ENCODE data around the gene MAPKAP1.

Gene MAPKAP1

DNA sequence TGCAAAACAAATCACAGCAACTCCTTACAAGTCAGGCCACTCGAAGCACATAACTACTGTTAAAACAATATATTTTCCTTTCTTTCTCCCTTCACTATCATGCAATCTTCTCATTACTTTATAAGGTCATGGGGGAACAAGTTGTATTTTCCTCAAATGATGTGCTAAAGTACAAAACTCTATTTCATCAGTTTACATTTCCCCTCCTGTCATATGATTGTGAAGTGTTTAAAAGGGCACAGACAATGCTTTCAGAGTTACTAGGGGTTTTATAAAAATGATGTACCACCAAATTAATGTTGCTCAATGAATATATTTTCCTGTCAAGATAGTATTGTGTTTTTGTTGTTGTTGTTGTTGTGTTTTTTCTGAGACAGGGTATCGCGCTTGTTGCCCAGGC, 34.1 kb downstream of the MAPKAP1 start:
- no peak for DNase-seq

DNA sequence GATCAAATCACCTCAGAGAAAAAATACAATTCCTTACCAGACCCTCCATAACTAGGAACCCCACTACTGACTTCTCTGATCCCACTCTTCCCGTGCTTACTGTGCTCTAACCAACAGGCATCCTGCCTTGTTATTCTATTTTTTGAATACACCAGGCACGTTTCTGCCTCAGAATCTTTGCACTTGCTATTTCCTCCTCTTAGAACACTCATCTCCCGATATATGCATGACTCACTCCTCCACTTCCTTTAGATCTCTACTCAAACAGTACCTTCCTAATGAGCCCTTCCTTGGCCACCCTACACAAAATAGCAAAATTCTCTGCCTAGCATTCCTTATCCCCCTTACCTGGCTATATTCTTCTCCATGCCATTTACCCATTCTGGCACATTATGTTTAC, 43.9 kb downstream of the MAPKAP1 start:
- no peak for DNase-seq

GRCh38 chr9:125660557-125660956, 46.5 kb downstream of the MAPKAP1 start:
- DNase-seq: no peak

- no peak for DNase-seq
Observed at GRCh38 chr9:125659954-125660353, 47.1 kb downstream of the MAPKAP1 start.

- DNase-seq: no peak
Observed at GRCh38 chr9:125659201-125659840, 47.7 kb downstream of the MAPKAP1 start.

- DNase-seq: no peak
Observed at GRCh38 chr9:125656560-125656959, 50.4 kb downstream of the MAPKAP1 start.

DNA sequence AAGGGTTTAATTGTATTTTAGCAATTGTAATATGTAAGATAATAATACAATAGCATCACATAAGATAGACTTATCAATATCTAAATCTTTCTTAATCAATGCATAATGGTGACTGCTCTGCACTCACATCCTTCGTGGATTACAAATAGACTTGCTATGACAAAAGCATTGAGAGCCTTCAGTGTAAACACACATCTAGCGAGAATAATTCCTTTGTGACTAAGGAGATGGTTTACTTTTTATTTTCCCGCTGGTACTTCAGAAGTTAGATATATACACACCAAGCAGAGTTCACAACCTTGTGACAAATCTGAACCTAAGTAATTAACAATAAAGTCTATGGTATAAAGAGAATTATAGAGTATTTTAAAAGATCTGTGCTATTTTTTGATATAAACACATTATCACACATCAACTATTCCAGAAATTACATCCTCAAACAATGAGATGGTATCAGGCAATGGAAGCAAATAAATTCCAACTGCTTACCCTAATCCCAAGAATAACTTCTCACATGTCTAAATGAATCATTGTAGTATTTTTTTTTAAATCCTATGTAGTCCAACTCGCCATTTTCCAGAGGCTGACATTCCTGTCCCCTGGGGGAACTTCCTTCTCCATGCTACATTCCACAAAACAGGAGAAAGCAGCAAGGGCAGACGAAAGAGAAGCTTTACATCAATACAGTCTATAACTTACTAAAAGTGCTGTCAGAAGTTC, 51.2 kb downstream of the MAPKAP1 start:
- DNase-seq: no peak

DNA sequence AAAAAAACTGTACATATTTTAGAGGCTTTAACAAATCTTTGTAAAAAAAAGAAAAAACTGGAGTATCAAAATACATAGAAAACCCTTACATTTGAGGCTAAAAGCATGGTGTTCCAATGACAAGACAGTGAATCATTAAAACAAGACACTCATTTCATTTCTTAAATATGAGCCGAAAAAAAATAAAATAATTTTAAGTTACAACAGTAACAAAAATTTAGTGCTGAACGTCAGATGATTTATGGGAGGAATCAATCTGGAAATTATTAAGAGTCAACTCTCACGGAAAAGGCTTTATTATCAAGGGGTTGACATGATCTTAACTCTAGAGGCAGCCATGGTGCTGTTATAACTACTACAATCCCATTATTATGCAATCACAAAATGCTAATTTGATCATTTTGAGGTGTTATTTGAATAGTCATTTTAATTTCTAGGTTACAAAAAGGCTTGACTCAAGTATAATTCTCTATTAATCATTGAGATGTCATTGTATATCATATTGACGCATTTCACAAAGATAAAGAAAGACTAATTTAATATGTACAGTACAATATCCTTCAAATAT, 51.9 kb downstream of the MAPKAP1 start:
- no peak for DNase-seq

DNA sequence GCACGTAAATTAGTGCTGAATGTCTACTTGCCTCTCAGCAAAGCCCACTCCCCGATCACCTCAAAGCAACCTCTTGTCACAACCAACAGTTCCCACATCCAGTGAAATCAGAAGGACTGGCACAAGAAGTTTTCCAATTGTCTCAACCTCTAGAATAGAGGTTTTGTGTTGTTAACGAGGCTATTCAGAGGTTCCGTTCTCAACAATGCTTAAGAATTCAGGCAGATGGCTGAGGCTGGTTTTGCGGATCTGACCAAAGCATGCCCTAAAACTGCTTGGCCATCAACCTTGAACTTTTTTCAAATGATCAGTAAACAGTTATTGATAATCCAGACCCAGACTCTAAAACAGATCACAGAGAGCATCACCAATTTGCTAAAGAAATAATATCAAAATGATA, 52.9 kb downstream of the MAPKAP1 start:
- DNase-seq: no peak

DNA sequence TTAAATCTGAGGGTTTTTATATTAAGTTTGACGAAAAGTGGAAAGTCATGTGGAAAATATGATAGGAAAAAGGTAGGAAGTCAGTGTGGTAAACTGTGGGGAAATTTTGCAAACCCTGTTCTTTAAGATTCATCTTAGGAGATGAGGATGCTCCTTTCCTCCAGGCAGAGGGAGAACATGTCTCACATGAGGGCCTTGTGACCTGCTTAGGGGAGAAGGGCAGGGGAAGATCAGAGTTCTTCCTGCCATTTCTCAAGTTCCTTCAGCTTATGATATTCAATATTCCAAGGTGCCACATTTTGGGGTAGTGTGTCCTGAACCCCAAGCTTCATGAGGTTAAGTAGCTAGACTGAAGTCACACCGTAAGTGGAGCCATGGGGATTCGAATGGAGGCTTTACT, 53.7 kb downstream of the MAPKAP1 start:
- no peak for DNase-seq

DNA sequence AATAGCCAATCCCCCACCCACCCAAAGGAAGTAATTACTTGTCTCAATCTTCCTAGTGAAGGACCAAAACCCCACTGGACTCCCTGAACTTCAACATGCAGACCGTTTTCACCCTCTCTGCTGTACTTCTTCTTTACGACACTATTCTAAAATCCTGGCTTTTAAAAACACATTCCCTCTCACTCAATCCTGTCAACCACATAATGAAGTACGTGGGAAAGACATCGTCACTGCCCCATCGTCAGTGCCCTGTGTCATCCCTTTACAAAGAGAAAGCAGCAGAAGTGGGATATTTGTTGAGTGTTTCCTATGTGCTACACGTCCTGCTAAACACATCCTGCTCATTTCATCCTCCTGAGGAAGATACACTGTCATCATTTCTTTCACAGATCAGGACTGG, 54.2 kb downstream of the MAPKAP1 start:
- no peak for DNase-seq

DNA sequence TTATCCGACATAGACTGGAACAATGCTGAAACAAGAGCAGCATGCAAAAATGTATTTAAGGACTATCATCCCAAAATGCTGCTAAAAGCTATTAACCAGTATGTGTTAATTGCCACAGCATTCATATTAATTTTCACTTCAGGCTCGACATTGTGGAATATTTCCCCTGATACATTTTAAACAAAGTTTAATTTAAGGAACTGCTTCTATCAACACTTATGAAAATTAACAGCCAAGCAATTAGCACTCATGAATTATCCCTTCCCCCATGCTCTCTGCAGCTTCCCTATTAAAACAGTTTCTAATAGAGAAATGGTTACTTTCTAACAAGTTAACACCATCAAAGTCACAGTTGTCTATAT, 54.8 kb downstream of the MAPKAP1 start:
- DNase-seq: no peak

- no peak for DNase-seq
Observed at GRCh38 chr9:125651576-125652232, 55.3 kb downstream of the MAPKAP1 start.

- DNase-seq: no peak
Observed at GRCh38 chr9:125650271-125650737, 56.7 kb downstream of the MAPKAP1 start.

GRCh38 chr9:125649826-125650225, 57.2 kb downstream of the MAPKAP1 start:
- DNase-seq: no peak

DNA sequence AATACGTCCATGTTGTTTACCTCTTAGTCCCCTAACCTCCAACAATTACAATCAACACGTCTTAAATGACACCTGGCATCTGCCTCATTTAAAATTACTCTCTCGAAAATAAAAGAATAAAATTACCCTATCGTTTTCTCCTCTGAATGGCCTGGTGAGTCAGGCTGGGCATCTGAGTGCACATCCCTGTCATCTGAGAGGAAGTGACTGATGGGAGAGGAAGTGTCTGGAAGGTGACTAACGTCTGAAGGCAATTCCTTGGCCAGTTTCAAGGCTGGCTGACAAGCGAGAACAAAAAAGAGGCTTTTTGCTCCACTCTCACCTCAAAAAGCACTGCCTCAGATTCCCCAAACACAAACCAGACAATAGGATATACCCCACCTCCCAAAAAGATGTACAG, 57.7 kb downstream of the MAPKAP1 start:
- peak; percentile 65 for DNase-seq

DNA sequence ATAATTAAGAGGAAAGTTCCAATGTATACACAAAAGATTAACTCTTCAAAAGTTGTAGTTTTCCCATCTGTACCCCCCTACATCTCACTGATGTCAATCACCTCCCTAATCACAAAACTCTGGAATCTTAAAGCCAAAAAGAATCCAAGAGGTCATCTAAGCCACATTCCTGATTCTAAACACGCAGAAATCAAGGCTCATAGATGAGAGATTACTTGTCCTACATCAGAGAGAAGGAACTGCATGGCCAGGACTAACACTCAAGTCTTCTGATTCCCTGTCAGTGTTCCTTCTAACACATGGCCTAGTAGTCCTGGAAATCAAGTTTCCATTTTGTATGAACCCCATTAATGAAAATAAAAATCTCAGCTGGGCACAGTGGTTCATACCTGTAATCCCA, 58.7 kb downstream of the MAPKAP1 start:
- DNase-seq: no peak

- DNase-seq: no peak
Observed at GRCh38 chr9:125646621-125647100, 60.3 kb downstream of the MAPKAP1 start.

GRCh38 chr9:125646217-125646616, 60.8 kb downstream of the MAPKAP1 start:
- DNase-seq: no peak

GRCh38 chr9:125644819-125645507, 62.0 kb downstream of the MAPKAP1 start:
- no peak for DNase-seq

- no peak for DNase-seq
Observed at GRCh38 chr9:125642311-125642710, 64.7 kb downstream of the MAPKAP1 start.

DNA sequence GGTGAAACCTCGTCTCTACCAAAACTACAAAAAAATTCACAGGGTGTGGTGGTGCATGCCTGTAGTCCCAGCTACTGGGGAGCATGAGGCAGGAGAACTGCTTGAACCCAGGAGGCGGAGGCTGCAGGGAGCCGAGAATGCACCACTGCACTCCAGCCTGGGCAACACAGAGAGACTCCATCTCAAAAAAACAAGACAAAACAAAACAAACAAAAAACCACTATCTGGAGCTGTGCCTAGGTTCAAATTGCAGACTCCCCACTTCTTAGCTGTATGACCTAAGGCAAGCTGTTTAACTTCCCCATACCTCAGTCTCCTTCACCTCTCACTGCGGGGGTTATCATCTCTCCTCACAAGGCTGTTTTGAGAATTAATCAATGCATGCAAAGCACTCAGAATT, 68.0 kb downstream of the MAPKAP1 start:
- DNase-seq: no peak
